ENCODE data around the gene BCAS2. TPM values are rescaled to one million over a fixed set of nuclear protein-coding genes. Genes with fewer than 3 reads are reported as not detected.

BCAS2 gene
- 26.2 to 29.7 TPM (median 27.7 TPM) in 5 replicates for total RNA-seq (2022; extraction: Qiagen RNA extraction)

GRCh38 chr1:114581335-114582287, at the start of gene BCAS2:
TSS of gene BCAS2 (minus strand) at chr1:114581615. CDS start at chr1:114581591, 24 bp downstream.

Other genes with a start within 250 kb of the BCAS2 start
- gene TRIM33, start 70.4 kb downstream of the BCAS2 start, total RNA-seq (2022; extraction: Qiagen RNA extraction): 8.1 to 13.9 TPM (median 10.6 TPM) in 5 replicates
- 0.29 to 0.57 TPM (median 0.39 TPM) in 5 replicates for gene DENND2C, start 88.4 kb upstream of the BCAS2 start, total RNA-seq (2022; extraction: Qiagen RNA extraction)
- 0.07 TPM in 1 of 5 replicates, not detected in the others for gene AMPD1, start 113.9 kb upstream of the BCAS2 start, total RNA-seq (2022; extraction: Qiagen RNA extraction)
- 26.1 to 36.0 TPM (median 28.1 TPM) in 5 replicates for gene NRAS, start 135.2 kb upstream of the BCAS2 start, total RNA-seq (2022; extraction: Qiagen RNA extraction)
- gene CSDE1, start 176.4 kb upstream of the BCAS2 start, total RNA-seq (2022; extraction: Qiagen RNA extraction): 115 to 168 TPM (median 125 TPM) in 5 replicates
- 15.6 to 19.4 TPM (median 16.0 TPM) in 5 replicates for gene SIKE1, start 199.1 kb upstream of the BCAS2 start, total RNA-seq (2022; extraction: Qiagen RNA extraction)